NCI-H2107 (cell line): ENCODE data around the gene EFCC1.
"Not testable (repeated sequence)": the region's sequence is repeated elsewhere in the genome, so short reads cannot be mapped to it uniquely, and the experiment has no call there.

ENCODE experiments used
- DNase-seq: peaks from one replicate; lab custom pipeline; 2025; lab: John Stamatoyannopoulos, UW

Gene EFCC1

GRCh38 chr3:129081503-129081902 lies 80.4 kb downstream of the EFCC1 start:
- DNase-seq, result no peak

- no peak for DNase-seq
Measured at GRCh38 chr3:129082026-129082425, 80.9 kb downstream of the EFCC1 start.

GRCh38 chr3:129084501-129084900 lies 83.4 kb downstream of the EFCC1 start:
- no peak for DNase-seq

GRCh38 chr3:129085165-129085715 lies 84.1 kb downstream of the EFCC1 start:
- no peak for DNase-seq

DNA sequence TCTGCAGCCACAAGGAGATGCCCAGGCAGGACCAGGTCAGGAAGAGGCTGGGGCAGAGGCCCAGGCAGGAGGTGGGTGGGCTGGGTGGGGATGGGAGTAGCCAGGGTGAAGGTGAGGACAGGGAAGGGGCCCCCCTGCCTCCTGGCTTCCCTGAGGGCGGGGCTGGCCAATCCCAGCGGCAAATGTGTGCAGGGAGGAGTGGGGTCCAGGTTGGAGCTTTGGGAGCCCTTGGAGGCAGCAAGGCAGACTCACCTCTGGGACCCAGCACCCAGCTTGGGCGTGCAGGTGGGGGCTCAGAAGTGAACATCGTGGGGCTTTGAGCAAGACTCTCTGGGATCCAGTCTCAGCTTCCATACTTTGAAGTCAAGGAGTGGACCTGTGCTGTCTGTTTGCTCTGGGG lies 84.7 kb downstream of the EFCC1 start:
- DNase-seq, result no peak

DNA sequence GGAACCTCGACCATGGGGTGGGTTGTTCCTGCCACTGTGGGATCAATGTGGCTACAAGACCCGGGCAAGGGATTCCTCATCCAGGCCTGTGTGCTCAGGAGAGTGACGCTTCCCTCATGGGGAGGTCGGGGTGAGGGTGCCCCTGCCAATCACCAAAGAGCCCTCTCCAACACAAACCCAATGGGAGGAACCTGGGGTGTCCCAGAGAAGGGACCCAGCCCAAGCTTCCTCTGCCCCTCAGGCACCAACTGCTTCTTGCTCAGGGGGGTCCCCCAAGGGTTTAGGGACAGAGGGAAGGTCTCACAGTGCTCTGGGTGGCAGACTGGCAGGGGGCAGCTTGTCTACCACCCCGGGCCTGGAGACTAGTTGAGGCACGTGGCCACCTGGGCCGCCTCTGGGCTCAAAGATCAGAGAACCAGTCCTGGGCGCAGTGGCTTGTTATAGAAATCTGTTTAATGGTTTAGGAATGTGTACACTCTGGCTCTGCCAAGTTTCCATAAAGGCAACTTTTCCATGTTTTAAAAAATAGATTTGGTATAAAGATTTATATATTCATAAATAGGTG lies 86.1 kb downstream of the EFCC1 start:
- no peak for DNase-seq

- not testable (repeated sequence) for DNase-seq
Measured at GRCh38 chr3:129087904-129088303, 86.8 kb downstream of the EFCC1 start.

- not testable (repeated sequence) for DNase-seq
Measured at GRCh38 chr3:129088312-129088711, 87.2 kb downstream of the EFCC1 start.
